Suprapubic skin (tissue), 4 donors: Measurements from ENCODE around the gene TFE3. TPM values are rescaled to one million over a fixed set of nuclear protein-coding genes. Genes with fewer than 3 reads are reported as not detected.
A peak's percentile ranks its signal among the peaks of the same experiment; 100 is the strongest.

Experiments used
- DNase-seq, 2 donors: peaks; one replicate each; pipeline ENCODE4 v3.0.0-alpha.2; 2019; ENCODE audit warnings: low spot score in 2 of 2
- H3K27ac ChIP-seq: fragments of 200-600 bp; sonication (generic); one replicate; pipeline ENCODE4 v1.5.1; 2019
- H3K27me3 ChIP-seq: fragments of 200-600 bp; sonication (generic); one replicate; pipeline ENCODE4 v1.5.1; 2019
- H3K36me3 ChIP-seq: fragments of 200-600 bp; sonication (generic); one replicate; pipeline ENCODE4 v1.5.1; 2019
- H3K4me1 ChIP-seq: fragments of 200-600 bp; sonication (generic); one replicate; pipeline ENCODE4 v1.5.1; 2019
- H3K4me3 ChIP-seq: fragments of 200-600 bp; sonication (generic); one replicate; pipeline ENCODE4 v1.5.1; 2019; ENCODE audit warnings: mild to moderate bottlenecking
- H3K9me3 ChIP-seq: fragments of 200-600 bp; sonication (generic); one replicate; pipeline ENCODE4 v1.5.1; 2019
- CTCF ChIP-seq, 2 donors: fragments of 200-600 bp in 1 of 2; fragments of 450-650 bp in 1 of 2; sonication (generic) in 1 of 2; IDR thresholded peaks; one replicate each; pipeline ENCODE4 v1.5.1; 2016 to 2019; ENCODE audit warnings: antibody characterized with exemption in 2 of 2, mild to moderate bottlenecking in 1 of 2, moderate library complexity in 1 of 2
- EP300 ChIP-seq: sonication (generic); formaldehyde crosslinking; IDR thresholded peaks from one replicate; pipeline ENCODE4 v1.6.1; 2017; ENCODE audit warnings: antibody characterized with exemption
- POLR2A ChIP-seq, 2 donors: fragments of 450-650 bp; IDR thresholded peaks; one replicate each; pipeline ENCODE4 v1.6.1; 2017; ENCODE audit warnings: antibody characterized with exemption in 2 of 2, mild to moderate bottlenecking in 2 of 2, moderate library complexity in 2 of 2
- POLR2AphosphoS5 ChIP-seq, 3 donors: sonication (generic); formaldehyde crosslinking; IDR thresholded peaks; one replicate each; pipeline ENCODE4 v1.6.1; 2017; ENCODE audit warnings: antibody characterized with exemption in 3 of 3
- WGBS: methylation state at CpG from one replicate; pipeline ENCODE4 v1.1.5; 2018; 5-methylcytosine and 5-hydroxymethylcytosine counted together
- total RNA-seq, 4 donors: library from RNA; depleted of rRNA; stranded (reverse); fragments of >200 nt; gene quantifications; one replicate each; pipeline ENCODE4 v1.1.0, GENCODE V29; 2016

The TFE3 gene
- total RNA-seq, 4 donors from 2014 or later: 40.4 to 54.9 (median 50.3) TPM

- Histone ChIP-seq H3K4me3 (no peak overlapping the region), H3K27me3 (no peaks in the 10 kb centered on the region), H3K36me3 (no peaks in the 10 kb centered on the region), H3K9me3 (no peaks in the 10 kb centered on the region), H3K27ac (no peak overlapping the region), H3K4me1 (no peaks in the 10 kb centered on the region)
- 83% methylated on average over 7 of the region's 7 CpGs for WGBS
- TF ChIP-seq CTCF (IDR thresholded peaks at IDR 0.05): no peak
- TF ChIP-seq EP300: no peak
- TF ChIP-seq POLR2A (IDR thresholded peaks at IDR 0.05): no peak
- TF ChIP-seq POLR2AphosphoS5 (IDR thresholded peaks at IDR 0.05): no peak
- DNase-seq: no peak
Measured at GRCh38 chrX:49019599-49020249, 23.4 kb downstream of the TFE3 start.

GRCh38 chrX:49019050-49019449 lies 24.1 kb downstream of the TFE3 start:
- no peaks in the 10 kb centered on the region for H3K27me3 ChIP-seq
- TF ChIP-seq CTCF (IDR thresholded peaks at IDR 0.05): no peak
- TF ChIP-seq EP300: no peak
- TF ChIP-seq POLR2AphosphoS5 (IDR thresholded peaks at IDR 0.05): no peak
- TF ChIP-seq POLR2A (IDR thresholded peaks at IDR 0.05): no peak
- WGBS: 78% methylated on average over 2 of the region's 2 CpGs
- DNase-seq: no peak
- no peak overlapping the region for H3K27ac ChIP-seq
- H3K4me1 ChIP-seq: no peaks in the 10 kb centered on the region
- no peaks in the 10 kb centered on the region for H3K9me3 ChIP-seq
- H3K36me3 ChIP-seq: no peaks in the 10 kb centered on the region
- no peak overlapping the region for H3K4me3 ChIP-seq

- peaks cover 9% of the 10 kb centered on the region for H3K4me1 ChIP-seq
- H3K4me3 ChIP-seq: no peak overlapping the region
- no peak overlapping the region for H3K27ac ChIP-seq
- DNase-seq: no peak
- no peaks in the 10 kb centered on the region for H3K9me3 ChIP-seq
- no peaks in the 10 kb centered on the region for H3K27me3 ChIP-seq
- H3K36me3 ChIP-seq: no peaks in the 10 kb centered on the region
- TF ChIP-seq CTCF (IDR thresholded peaks at IDR 0.05): no peak
- no peak for TF ChIP-seq EP300
- TF ChIP-seq POLR2AphosphoS5 (IDR thresholded peaks at IDR 0.05): no peak
- TF ChIP-seq POLR2A (IDR thresholded peaks at IDR 0.05): no peak
- WGBS: 71% methylated on average over 5 of the region's 5 CpGs
Measured at GRCh38 chrX:49003696-49004095, 39.5 kb downstream of the TFE3 start.

- peak within 1 kb of the TSS; percentile 64 for H3K4me3 ChIP-seq
- peaks cover 8% of the 10 kb centered on the region for H3K36me3 ChIP-seq
- WGBS: 24% methylated on average over 38 of the region's 38 CpGs
- peak within 1 kb of the TSS; percentile 86 for H3K27ac ChIP-seq
- peaks cover 9% of the 10 kb centered on the region for H3K4me1 ChIP-seq
- no peak for TF ChIP-seq CTCF (IDR thresholded peaks at IDR 0.05)
- no peak for TF ChIP-seq EP300
- peak in 1 of 3 donors; percentile 69 for TF ChIP-seq POLR2AphosphoS5 (IDR thresholded peaks at IDR 0.05)
- peak in 1 of 2 donors; percentile 28 for TF ChIP-seq POLR2A (IDR thresholded peaks at IDR 0.05)
- no peaks in the 10 kb centered on the region for H3K27me3 ChIP-seq
- H3K9me3 ChIP-seq: no peaks in the 10 kb centered on the region
- DNase-seq: peak; percentile 77
Measured at GRCh38 chrX:49002091-49002935, 40.8 kb downstream of the TFE3 start, which contains the start of gene GRIPAP1. Gene GRIPAP1 (minus strand): TSS chrX:49002264. CDS start chrX:49002229, 35 bp downstream.

GRCh38 chrX:49001521-49002090 lies 41.6 kb downstream of the TFE3 start:
- peaks cover 9% of the 10 kb centered on the region for H3K4me1 ChIP-seq
- no peaks in the 10 kb centered on the region for H3K27me3 ChIP-seq
- no peaks in the 10 kb centered on the region for H3K9me3 ChIP-seq
- peaks cover 8% of the 10 kb centered on the region for H3K36me3 ChIP-seq
- H3K4me3 ChIP-seq: peak overlapping the region; percentile 64
- H3K27ac ChIP-seq: peak overlapping the region; percentile 86
- 43% methylated on average over 17 of the region's 17 CpGs for WGBS
- no peak for DNase-seq
- TF ChIP-seq POLR2AphosphoS5 (IDR thresholded peaks at IDR 0.05) (no peak), POLR2A (IDR thresholded peaks at IDR 0.05) (no peak), EP300 (no peak), CTCF (IDR thresholded peaks at IDR 0.05) (no peak)
